Ovary (tissue), 9 donors: ENCODE measurements around the gene UBE2N. TPM values are rescaled to one million over a fixed set of nuclear protein-coding genes. Genes with fewer than 3 reads are reported as not detected.

Experiments
- DNase-seq, 5 donors: peaks; one replicate each; pipeline ENCODE4 v3.0.0-alpha.2; 2019 to 2020
- H3K27ac ChIP-seq, 2 donors: fragments of 200-600 bp; one replicate each; pipeline versions ENCODE4 v1.5.1 to v1.8.0; 2019 to 2022
- H3K27me3 ChIP-seq: fragments of 200-600 bp; one replicate; pipeline ENCODE4 v1.8.0; 2022
- H3K36me3 ChIP-seq: fragments of 200-600 bp; sonication (generic); one replicate; pipeline ENCODE4 v1.5.1; 2019
- H3K4me1 ChIP-seq: one replicate; pipeline ENCODE4 v1.8.1; 2013; ENCODE audit warnings: mild to moderate bottlenecking, moderate library complexity; ENCODE audit not compliant: insufficient read depth
- H3K4me3 ChIP-seq: fragments of 200-600 bp; sonication (generic); one replicate; pipeline ENCODE4 v1.5.1; 2017
- H3K9me3 ChIP-seq, 2 donors: fragments of 200-600 bp in 1 of 2; sonication (generic) in 1 of 2; one replicate each; pipeline versions ENCODE4 v1.5.1 to v1.8.1; 2013 to 2019; ENCODE audit warnings: mild to moderate bottlenecking in 1 of 2, moderate library complexity in 1 of 2
- EP300 ChIP-seq: sonication (generic); formaldehyde crosslinking; IDR thresholded peaks from one replicate; pipeline ENCODE4 v1.6.1; 2017; ENCODE audit warnings: antibody characterized with exemption
- POLR2A ChIP-seq: fragments of 450-650 bp; IDR thresholded peaks from one replicate; pipeline ENCODE4 v1.6.1; 2017; ENCODE audit warnings: antibody characterized with exemption, mild to moderate bottlenecking, moderate library complexity
- WGBS, 3 donors: extraction: QIAGEN DNeasy Blood & Tissue Kit in 1 of 3; methylation state at CpG; one replicate each; pipeline versions ENCODE4 v1.1.5 to v1.1.7; 2013 to 2017; 5-methylcytosine and 5-hydroxymethylcytosine counted together
- intact Hi-C, 4 donors: fragments of 100-400 bp; cut with DNase I; formaldehyde crosslinking; loops; one replicate each; pipeline versions ENCODE4 v1.11.0 to v1.15.1; 2022 to 2023
- polyA plus RNA-seq, 2 donors: library from polyadenylated mRNA; stranded (reverse); fragments of 200-250 nt in 1 of 2; fragments of 350-450 nt in 1 of 2; fragmentation: Illumina TruSeq in 1 of 2; extraction: RNeasy Lipid Tissue Mini Kit (QIAGEN cat#74804) in 1 of 2; gene quantifications; one replicate each; pipeline ENCODE4 v1.2.3, GENCODE V29; 2013 to 2014
- total RNA-seq, 7 donors: library from RNA; depleted of rRNA in 2 of 7; stranded (reverse); fragments of >200 nt in 2 of 7; fragmentation: NEBNext Ultra II Directional in 3 of 7; extraction: Animal tissue kit (Norgen Biotek cat#: 25700) in 3 of 7; gene quantifications; one replicate each; pipeline versions ENCODE4 v1.1.0 to v1.2.4, GENCODE V29; 2016 to 2023
- TF ChIP-seq, protein P1 (sequence below), 3 donors: fragments of 450-650 bp in 2 of 3; fragments of 200-600 bp in 1 of 3; IDR thresholded peaks; one replicate each; pipeline versions ENCODE4 v1.5.1 to v1.8.0; 2016 to 2022; ENCODE audit warnings: antibody characterized with exemption in 3 of 3, mild to moderate bottlenecking in 1 of 3
- donor health status: DM: no; HTN: no; CAD: no; lungs with moderate emphysema.
- donor health status: DM: no; HTN: no; CAD: no.
- donor health status: Bipolar disorder and iron deficiency.
- donor health status: DM: yes; HTN: yes; CAD: no.
- donor health status: DM: no; HTN: no; CAD: no.
- donor health status: DM: yes; HTN: yes; CAD: no.

Gene UBE2N
- total and polyA plus RNA-seq, 9 donors = 18.8 to 102 (median 63.3) TPM

DNA sequence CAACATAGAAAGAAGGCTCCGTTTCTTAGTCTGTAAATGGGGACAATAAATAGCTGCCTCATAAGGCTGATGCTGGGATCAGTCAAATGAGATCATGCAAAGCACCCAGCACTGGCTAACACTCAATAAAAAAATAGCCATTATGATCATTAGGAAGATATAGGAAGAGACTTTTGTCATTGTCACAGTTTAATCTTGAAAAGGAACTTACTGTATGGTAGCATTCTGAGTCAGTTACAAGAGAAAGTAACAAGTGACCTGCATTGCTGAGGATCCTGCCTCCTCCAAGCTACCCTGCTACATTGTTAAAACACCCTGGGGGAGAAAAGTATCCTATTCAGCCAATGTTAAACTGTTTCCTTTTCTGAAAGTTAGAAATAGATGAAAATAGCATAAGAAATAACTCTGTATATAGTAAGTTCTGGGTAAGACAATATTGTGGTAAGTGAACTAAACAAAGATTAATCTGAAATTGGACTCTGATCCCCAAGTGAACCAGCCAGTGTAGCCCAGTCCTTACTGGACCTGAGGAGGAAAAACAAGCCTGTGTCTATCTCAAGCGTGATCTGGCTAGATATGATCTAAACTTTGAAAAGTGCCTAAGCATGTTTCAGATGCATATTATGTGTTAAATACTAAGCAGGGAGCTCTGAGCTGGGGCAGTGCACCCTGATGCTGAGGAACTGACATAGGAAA lies 67.6 kb downstream of the UBE2N start:
- intact Hi-C loops = no loop called here
- H3K36me3 ChIP-seq = no peaks in the 10 kb centered on the region
- H3K4me1 ChIP-seq = peaks cover 6% of the 10 kb centered on the region
- H3K27ac ChIP-seq = no peak overlapping the region
- no peak for DNase-seq
- no peaks in the 10 kb centered on the region for H3K27me3 ChIP-seq
- WGBS, 3 donors = 87 to 93% (median 91%) methylated on average over 2 of the region's 2 CpGs
- H3K4me3 ChIP-seq = no peak overlapping the region
- H3K9me3 ChIP-seq = no peaks in the 10 kb centered on the region
- TF ChIP-seq EP300 (no peak), POLR2A (no peak)
- TF ChIP-seq, protein P1, sequence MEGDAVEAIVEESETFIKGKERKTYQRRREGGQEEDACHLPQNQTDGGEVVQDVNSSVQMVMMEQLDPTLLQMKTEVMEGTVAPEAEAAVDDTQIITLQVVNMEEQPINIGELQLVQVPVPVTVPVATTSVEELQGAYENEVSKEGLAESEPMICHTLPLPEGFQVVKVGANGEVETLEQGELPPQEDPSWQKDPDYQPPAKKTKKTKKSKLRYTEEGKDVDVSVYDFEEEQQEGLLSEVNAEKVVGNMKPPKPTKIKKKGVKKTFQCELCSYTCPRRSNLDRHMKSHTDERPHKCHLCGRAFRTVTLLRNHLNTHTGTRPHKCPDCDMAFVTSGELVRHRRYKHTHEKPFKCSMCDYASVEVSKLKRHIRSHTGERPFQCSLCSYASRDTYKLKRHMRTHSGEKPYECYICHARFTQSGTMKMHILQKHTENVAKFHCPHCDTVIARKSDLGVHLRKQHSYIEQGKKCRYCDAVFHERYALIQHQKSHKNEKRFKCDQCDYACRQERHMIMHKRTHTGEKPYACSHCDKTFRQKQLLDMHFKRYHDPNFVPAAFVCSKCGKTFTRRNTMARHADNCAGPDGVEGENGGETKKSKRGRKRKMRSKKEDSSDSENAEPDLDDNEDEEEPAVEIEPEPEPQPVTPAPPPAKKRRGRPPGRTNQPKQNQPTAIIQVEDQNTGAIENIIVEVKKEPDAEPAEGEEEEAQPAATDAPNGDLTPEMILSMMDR (IDR thresholded peaks at IDR 0.05) = no peak

DNA sequence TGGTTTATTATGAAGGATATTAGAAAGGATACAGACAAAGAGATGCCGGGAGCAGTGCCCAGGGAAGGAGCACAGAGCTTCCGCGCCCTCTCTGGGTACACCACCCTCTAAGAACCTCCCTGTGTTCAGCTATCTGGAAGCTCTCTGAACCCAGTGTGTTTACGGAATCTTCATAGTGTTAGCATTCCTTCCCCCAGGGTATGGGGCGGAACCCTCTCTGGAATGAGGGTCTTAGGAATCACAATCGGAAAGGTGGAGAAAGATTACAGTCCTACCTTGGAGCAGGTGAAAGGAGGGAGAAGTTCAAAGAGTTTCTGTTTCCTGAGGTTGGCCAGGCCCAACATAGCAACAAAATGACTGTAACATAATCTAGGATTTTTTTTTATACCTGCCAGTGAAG lies 70.8 kb downstream of the UBE2N start:
- no peak overlapping the region for H3K27ac ChIP-seq
- H3K4me1 ChIP-seq = peaks cover 3% of the 10 kb centered on the region
- DNase-seq = no peak
- TF ChIP-seq POLR2A = no peak
- TF ChIP-seq EP300 = no peak
- TF ChIP-seq, protein P1 (IDR thresholded peaks at IDR 0.05) = no peak
- no peaks in the 10 kb centered on the region for H3K27me3 ChIP-seq
- WGBS, 3 donors = 95 to 97% (median 96%) methylated on average over 6 of the region's 6 CpGs
- intact Hi-C loops = no loop called here
- H3K9me3 ChIP-seq = no peaks in the 10 kb centered on the region
- no peaks in the 10 kb centered on the region for H3K36me3 ChIP-seq
- no peak overlapping the region for H3K4me3 ChIP-seq

DNA sequence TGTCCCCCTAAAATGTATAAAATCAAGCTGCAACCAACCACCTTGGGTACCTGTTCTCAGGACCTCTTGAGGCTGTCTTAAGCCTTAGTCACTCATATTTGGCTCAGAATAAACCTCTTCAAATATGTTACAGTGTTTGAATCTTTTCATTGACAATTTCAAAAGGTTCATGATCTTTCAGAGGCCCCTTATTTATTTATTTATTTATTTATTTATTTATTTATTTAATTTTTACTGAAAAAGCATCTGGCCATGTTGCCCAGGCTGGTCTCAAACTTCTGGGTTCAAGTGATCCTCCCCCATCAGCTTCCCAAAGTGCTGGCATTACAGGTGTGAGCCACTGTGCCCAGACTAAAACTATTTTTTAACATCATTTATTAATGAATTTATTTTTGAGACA lies 72.2 kb downstream of the UBE2N start:
- TF ChIP-seq EP300 (no peak), POLR2A (no peak)
- TF ChIP-seq, protein P1 (IDR thresholded peaks at IDR 0.05) = no peak
- intact Hi-C loops = no loop called here
- H3K9me3 ChIP-seq = no peaks in the 10 kb centered on the region

DNA sequence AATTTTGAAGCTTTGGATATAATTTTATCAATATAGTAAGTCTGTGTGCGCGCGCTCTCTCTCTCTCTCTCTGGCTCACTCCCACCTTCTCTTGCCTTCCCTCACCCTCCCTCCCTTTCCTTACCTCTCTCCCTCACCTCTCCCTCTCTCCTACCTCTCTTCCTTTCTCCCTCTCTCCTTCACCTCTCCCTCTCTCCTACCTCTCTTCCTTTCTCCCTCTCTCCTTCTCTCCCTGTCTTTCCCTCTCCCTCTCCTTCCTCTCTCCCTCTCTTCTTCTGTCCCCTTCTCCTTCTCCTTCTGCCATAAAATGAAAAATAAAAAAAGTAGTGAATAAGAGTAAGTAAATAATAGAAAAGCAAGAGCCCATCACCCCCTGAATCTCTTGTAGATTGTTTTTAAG lies 73.0 kb downstream of the UBE2N start:
- intact Hi-C loops = no loop called here
- Histone ChIP-seq H3K27me3 (no peaks in the 10 kb centered on the region), H3K27ac (no peak overlapping the region), H3K36me3 (no peaks in the 10 kb centered on the region), H3K4me3 (no peak overlapping the region), H3K9me3 (no peaks in the 10 kb centered on the region), H3K4me1 (no peaks in the 10 kb centered on the region)
- DNase-seq = no peak
- 95 to 99% (median 97%) methylated on average over 3 of the region's 3 CpGs for WGBS, 3 donors
- TF ChIP-seq EP300 (no peak), POLR2A (no peak)
- TF ChIP-seq, protein P1 (IDR thresholded peaks at IDR 0.05) = no peak

More for the DNA sequence above, 72.2 kb downstream of the UBE2N start:
- no peaks in the 10 kb centered on the region for H3K4me1 ChIP-seq
- no peak for DNase-seq
- H3K36me3 ChIP-seq = no peaks in the 10 kb centered on the region
- H3K4me3 ChIP-seq = no peak overlapping the region
- H3K27me3 ChIP-seq = no peaks in the 10 kb centered on the region
- H3K27ac ChIP-seq = no peak overlapping the region
